Aorta (tissue), 5 donors: ENCODE results near the gene GRHL1. TPM values are rescaled to one million over a fixed set of nuclear protein-coding genes. Genes with fewer than 3 reads are reported as not detected.
A peak's percentile ranks its signal among the peaks of the same experiment; 100 is the strongest.

Experiments used
- ATAC-seq: fragments of 200-7000 bp; cut with Tn5 transposase; one replicate; pipeline ENCODE4 v1.9.1; 2022; ENCODE audit warnings: moderate library complexity; ENCODE audit not compliant: low FRiP score
- DNase-seq, 2 donors: peaks; one replicate each; pipeline ENCODE4 v3.0.0-alpha.2; 2020
- H3K27ac ChIP-seq, 2 donors: one replicate each; pipeline ENCODE4 v1.5.1; 2013; ENCODE audit warnings: low read length in 2 of 2, mild to moderate bottlenecking in 2 of 2, moderate library complexity in 2 of 2, control low read depth in 1 of 2, inconsistent platforms in 1 of 2, low read depth in 1 of 2
- H3K27me3 ChIP-seq, 2 donors: one replicate each; pipeline ENCODE4 v1.6.1; 2013; ENCODE audit warnings: control low read depth in 1 of 2, low read length in 1 of 2, mild to moderate bottlenecking in 1 of 2, moderate library complexity in 1 of 2; ENCODE audit not compliant: insufficient read depth in 2 of 2, control insufficient read depth in 1 of 2
- H3K36me3 ChIP-seq, 2 donors: one replicate each; pipeline ENCODE4 v1.6.1; 2013; ENCODE audit warnings: control low read depth in 1 of 2, low read length in 1 of 2, mild to moderate bottlenecking in 1 of 2; ENCODE audit not compliant: insufficient read depth in 2 of 2, control insufficient read depth in 1 of 2
- H3K4me1 ChIP-seq, 2 donors: one replicate each; pipeline ENCODE4 v1.6.1; 2013; ENCODE audit warnings: low read length in 2 of 2, control low read depth in 1 of 2, mild to moderate bottlenecking in 1 of 2, moderate library complexity in 1 of 2; ENCODE audit not compliant: insufficient read depth in 2 of 2, control insufficient read depth in 1 of 2
- H3K4me3 ChIP-seq, 2 donors: one replicate each; pipeline ENCODE4 v1.5.1; 2013; ENCODE audit warnings: low read length in 2 of 2, control low read depth in 1 of 2, mild to moderate bottlenecking in 1 of 2
- H3K9me3 ChIP-seq: one replicate; pipeline ENCODE4 v1.6.1; 2013; ENCODE audit warnings: mild to moderate bottlenecking, low read length; ENCODE audit not compliant: control insufficient read depth
- WGBS, 2 donors: extraction: QIAGEN DNeasy Blood & Tissue Kit; methylation state at CpG; one replicate each; pipeline ENCODE4 v1.1.7; 2013; 5-methylcytosine and 5-hydroxymethylcytosine counted together
- intact Hi-C, 2 donors: fragments of 100-400 bp; cut with DNase I; formaldehyde crosslinking; loops; one replicate each; pipeline versions ENCODE4 v1.14.2 to v1.15.0; 2022
- polyA plus RNA-seq, 2 donors: library from polyadenylated mRNA; stranded (reverse); fragments of 200-250 nt; gene quantifications; one replicate each; pipeline ENCODE4 v1.2.3, GENCODE V29; 2013
- total RNA-seq, 2 donors: library from RNA; stranded (reverse); fragmentation: NEBNext Ultra II Directional; extraction: Animal tissue kit (Norgen Biotek cat#: 25700); gene quantifications; one replicate each; pipeline ENCODE4 v1.2.1, GENCODE V29; 2021
- donor health status: healthy with polysubstance abuse.
- donor health status: Bipolar disorder and iron deficiency.
- donor health status: DM: no; HTN: no; CAD: no.
- donor health status: DM: no; HTN: no; CAD: no.
- donor health status: DM: yes; HTN: yes; CAD: no.

Gene GRHL1
- total and polyA plus RNA-seq, 4 donors: 0.15 to 2.5 (median 0.90) TPM

DNA sequence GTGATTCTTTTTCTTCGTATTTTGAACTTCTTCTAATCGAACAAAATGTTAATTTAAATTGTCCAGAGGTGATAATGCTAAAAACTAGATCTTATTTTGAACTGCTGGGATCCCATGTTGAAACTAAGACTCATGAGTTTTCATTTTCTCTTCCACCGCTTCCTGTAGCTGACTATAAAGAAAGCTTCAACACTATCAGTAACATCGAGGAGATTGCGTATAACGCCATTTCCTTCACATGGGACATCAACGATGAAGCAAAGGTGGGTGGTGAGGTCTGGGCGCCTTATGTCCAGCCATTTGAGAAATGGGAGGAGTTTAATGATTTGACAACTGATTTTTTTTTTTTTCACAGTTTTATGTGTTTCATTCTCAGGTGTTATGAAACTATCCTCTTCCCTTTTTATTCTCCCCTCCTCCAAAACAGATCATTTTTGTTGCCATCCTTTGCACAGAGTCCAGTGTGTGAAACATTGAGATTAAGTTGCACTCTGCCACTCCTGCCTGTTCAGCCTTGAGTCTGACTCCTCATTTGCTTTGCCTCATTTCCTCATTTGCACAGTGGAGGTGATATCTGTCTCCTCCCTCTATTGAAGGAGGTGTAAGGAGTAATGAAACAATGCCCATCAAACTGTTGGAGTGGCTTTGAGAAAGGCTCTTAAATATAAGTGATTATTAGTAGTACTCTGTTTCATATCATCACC, 13.8 kb downstream of the GRHL1 start:
- intact Hi-C loops: no loop called here
- WGBS, 2 donors: 94 to 96% methylated on average over 8 of the region's 8 CpGs
- H3K9me3 ChIP-seq: no peaks in the 10 kb centered on the region
- ATAC-seq: no peak
- DNase-seq: no peak
- H3K4me3 ChIP-seq: no peak overlapping the region
- H3K27me3 ChIP-seq: no peaks in the 10 kb centered on the region
- no peaks in the 10 kb centered on the region for H3K36me3 ChIP-seq
- no peak overlapping the region for H3K27ac ChIP-seq
- no peaks in the 10 kb centered on the region for H3K4me1 ChIP-seq

DNA sequence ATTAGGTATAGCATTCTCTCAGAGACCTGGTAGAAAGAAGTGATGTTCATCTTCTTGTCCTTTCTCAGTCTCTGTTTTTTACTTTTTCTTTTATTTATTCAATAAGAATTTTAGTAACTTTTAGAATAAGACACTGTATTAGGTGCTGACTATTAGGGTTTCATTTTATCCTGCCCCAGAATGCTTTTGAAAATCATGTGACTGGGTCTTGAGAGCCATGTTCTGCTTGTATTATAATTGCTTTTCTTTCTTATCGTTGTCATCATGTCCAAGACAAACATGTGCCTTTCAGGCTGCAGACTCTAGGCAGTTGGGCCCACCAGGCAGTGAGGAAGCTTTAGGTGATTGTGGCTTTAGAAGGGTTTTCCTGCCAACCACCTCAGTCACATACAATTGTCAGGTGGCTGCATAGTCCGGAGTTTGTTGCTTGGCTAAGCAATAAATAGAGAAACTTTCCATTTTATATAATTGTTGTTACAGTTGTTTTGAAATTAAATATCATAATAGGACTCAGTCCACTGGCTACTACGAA, 15.1 kb downstream of the GRHL1 start:
- ATAC-seq (no peak), DNase-seq (no peak)
- Histone ChIP-seq H3K27me3 (no peaks in the 10 kb centered on the region), H3K27ac (no peak overlapping the region), H3K9me3 (no peaks in the 10 kb centered on the region), H3K4me3 (no peak overlapping the region), H3K4me1 (no peaks in the 10 kb centered on the region), H3K36me3 (no peaks in the 10 kb centered on the region)
- WGBS, 2 donors: 30 to 35% methylated on average over 3 of the region's 3 CpGs
- intact Hi-C loops: no loop called here

DNA sequence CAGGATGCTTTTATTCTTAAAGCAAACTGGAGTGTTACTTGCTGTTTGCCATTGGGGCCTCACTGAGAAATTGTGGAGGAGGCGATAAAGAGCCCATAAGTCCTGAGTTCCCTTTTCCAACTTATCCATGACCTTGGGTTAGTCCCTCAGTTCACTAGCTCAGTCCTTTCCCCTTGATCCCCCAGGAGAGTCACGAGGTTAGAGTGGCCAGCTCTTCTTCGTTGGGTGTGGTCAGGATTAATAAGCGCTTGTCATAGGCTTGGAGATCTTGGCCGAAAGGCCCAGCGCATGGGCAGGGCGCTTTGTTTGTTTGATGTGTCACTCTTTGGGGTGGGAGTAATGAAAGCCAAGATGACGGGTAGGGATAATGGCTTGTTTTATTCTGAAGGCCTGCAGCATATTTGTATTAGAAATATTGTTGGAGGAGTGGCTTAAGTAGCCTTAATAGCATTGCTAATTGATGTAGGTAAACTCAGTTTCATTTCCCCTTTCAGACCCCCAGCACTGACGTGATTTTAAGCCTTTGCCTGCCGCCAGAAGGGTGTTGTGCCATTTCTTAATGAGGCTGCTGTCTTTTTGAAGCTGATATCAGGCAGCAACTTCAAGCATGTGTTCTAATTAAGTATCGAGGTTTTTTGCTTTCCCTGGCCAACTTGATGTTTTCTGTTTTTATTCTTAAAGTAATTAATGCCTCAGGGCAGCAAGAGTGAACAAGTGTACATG, 15.7 kb downstream of the GRHL1 start:
- DNase-seq (no peak), ATAC-seq (no peak)
- no peaks in the 10 kb centered on the region for H3K9me3 ChIP-seq
- intact Hi-C loops: no loop called here
- WGBS, 2 donors: 96% methylated on average over 11 of the region's 11 CpGs
- H3K4me3 ChIP-seq: no peak overlapping the region
- no peaks in the 10 kb centered on the region for H3K27me3 ChIP-seq
- no peaks in the 10 kb centered on the region for H3K36me3 ChIP-seq
- H3K27ac ChIP-seq: no peak overlapping the region
- H3K4me1 ChIP-seq: no peaks in the 10 kb centered on the region

DNA sequence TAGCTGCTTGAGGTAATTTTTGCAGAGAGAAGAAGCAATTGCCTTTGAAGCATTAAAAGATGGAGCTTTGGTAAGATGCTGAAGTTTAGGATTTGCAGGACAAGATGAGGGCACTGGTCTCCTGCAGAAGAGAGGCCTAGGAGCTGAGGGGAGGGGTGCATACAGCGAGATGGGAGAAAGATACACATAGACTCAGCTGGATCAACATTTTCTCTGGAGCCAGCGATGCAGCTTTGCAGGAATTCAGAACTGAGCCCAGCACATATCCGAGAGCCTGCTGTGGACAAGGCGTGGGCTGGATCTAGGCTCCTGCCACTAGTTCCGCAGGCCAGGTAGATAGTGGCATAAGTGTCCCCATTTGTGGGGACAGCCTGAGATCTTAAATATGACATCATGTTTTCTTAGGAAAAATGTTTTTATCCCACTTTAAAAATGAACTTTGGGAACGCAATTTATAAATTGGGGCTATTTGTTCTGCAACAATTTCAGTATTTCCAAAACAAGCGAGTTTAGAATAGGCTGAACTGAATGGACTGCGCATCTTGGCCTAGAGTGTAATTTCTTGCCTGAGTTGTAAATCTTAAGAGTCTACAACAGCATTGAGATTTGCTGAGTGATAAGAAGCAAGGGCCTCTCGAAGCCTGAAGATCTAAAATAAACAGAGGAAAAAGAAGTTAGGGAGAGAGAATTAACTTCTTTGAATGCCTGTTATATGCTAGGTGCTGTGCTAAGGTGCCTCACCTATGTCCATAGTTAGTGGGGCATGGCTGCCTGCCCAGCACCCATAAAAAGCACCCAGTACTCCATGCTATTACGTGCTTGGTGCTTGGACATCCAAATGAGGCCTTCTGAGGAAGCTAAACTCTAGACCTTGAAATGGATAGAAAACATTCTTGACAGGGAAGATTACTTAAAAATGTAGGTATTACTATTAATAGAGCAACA, 17.3 kb downstream of the GRHL1 start:
- 96% methylated on average over 10 of the region's 10 CpGs for WGBS, 2 donors
- H3K9me3 ChIP-seq: no peaks in the 10 kb centered on the region
- no peak overlapping the region for H3K27ac ChIP-seq
- no peaks in the 10 kb centered on the region for H3K27me3 ChIP-seq
- ATAC-seq (no peak), DNase-seq (no peak)
- no peaks in the 10 kb centered on the region for H3K4me1 ChIP-seq
- intact Hi-C loops: no loop called here
- no peaks in the 10 kb centered on the region for H3K36me3 ChIP-seq
- no peak overlapping the region for H3K4me3 ChIP-seq

DNA sequence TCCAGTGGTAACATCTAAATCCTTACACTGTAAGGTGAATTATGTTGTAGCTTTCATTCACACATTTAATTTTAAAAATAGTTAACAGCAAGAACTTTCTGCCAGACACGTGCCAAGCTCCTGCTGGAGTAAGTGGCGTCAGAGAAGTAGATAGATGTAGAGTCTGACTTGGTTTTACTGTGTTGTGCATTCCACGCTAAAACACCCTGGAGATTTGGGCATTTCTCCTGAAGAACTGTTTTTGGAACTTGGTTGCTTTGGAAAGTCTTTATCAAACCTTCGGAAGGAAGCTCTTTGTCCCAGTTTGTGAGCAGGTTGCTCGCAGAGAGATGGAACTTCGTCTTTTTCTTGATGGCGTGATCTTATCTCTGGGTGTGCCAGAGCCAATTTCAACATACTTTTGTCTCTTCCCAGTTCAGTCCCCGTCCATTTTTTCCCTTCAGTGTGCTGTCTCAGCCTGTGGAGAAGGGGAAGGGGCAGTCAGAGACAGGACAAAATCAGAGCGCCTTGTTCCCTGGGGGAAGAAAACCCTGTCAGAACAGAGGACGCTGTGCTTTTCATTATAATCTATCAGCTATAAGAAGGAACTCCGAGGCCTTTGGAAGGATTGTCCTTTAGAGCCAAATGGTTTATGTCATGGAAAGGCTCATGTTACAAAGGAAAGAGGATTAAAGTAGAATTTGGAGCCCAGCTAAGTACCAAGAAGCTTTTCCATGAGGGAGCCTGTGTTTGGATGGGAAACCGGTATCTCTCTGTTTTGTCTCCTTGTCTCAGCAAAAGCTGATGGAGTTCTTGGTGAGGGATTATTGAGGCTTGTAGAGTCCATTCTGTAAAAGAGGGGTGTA, 18.9 kb downstream of the GRHL1 start:
- H3K4me1 ChIP-seq: no peaks in the 10 kb centered on the region
- no peaks in the 10 kb centered on the region for H3K27me3 ChIP-seq
- H3K4me3 ChIP-seq: no peak overlapping the region
- intact Hi-C loops: no loop called here
- H3K9me3 ChIP-seq: no peaks in the 10 kb centered on the region
- H3K36me3 ChIP-seq: no peaks in the 10 kb centered on the region
- ATAC-seq (peak; percentile 27), DNase-seq (no peak)
- WGBS, 2 donors: 16 to 19% methylated on average over 12 of the region's 12 CpGs
- H3K27ac ChIP-seq: no peak overlapping the region

DNA sequence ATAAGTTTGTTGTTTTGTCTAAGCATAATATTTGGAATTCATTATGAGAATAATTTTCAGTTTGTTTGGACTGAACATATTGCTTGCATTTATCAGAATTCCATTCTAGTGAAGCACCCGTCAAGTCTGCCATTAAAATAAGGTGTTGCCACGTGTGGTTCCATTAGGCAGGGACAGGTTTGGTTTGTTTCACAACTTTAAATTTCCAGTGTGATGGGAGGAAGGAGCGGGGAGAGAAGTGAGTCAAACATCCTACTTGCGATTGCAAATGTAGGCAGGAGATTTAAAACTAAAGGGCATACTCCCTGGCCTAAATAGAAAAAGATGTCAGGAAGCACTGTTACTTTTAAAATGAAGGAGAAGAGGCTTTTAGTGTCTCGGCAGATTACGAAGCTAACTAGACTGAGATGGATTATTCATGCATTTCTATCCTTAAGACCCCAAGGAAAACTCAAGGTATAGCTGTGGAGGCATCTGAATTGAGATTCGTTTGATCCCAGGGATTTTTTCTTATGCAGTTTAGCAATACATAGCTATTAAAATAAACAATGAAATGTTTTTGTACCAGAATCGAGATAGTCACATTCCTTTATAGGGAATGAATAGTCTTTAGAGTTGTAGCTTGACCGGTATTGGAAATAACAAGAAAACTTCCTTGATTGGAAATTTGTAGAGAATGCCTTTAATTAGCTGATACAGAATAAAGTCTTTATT, 19.8 kb downstream of the GRHL1 start:
- H3K4me1 ChIP-seq: no peaks in the 10 kb centered on the region
- no peaks in the 10 kb centered on the region for H3K36me3 ChIP-seq
- no peak for ATAC-seq
- 86 to 89% methylated on average over 9 of the region's 9 CpGs for WGBS, 2 donors
- H3K4me3 ChIP-seq: no peak overlapping the region
- no peaks in the 10 kb centered on the region for H3K27me3 ChIP-seq
- intact Hi-C loops: no loop called here
- no peak for DNase-seq
- H3K27ac ChIP-seq: no peak overlapping the region
- no peaks in the 10 kb centered on the region for H3K9me3 ChIP-seq

DNA sequence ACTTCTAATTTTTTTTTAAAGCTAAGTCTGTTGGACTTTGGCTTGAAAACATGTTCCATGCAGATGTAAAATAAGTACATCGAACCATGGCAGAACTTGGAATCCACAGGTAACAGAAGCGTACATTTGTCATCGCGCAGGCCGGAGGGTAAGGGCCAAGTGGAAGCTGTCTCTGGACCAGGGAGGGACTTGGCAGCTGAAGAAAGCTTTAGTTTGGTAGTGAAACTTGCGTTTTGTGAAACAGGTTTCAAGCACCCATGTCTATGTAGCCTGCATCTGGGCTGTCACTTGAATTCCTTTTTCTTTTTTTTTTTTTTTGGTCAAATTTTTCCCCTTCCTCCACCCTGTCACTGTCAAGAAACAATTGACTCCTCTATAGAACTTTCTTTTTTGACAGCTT, 20.4 kb downstream of the GRHL1 start:
- DNase-seq (no peak), ATAC-seq (no peak)
- H3K9me3 ChIP-seq: no peaks in the 10 kb centered on the region
- WGBS, 2 donors: 97% methylated on average over 6 of the region's 6 CpGs
- intact Hi-C loops: no loop called here
- H3K27me3 ChIP-seq: no peaks in the 10 kb centered on the region
- no peak overlapping the region for H3K27ac ChIP-seq
- no peak overlapping the region for H3K4me3 ChIP-seq
- no peaks in the 10 kb centered on the region for H3K4me1 ChIP-seq
- no peaks in the 10 kb centered on the region for H3K36me3 ChIP-seq
